ENCODE measurements around the gene TBC1D5.

- no peak for TF ChIP-seq POLR2AphosphoS5 (IDR thresholded peaks at IDR 0.05; ENCODE audit: borderline replicate concordance, low read depth, low read length)
- TF ChIP-seq EZH2 (IDR thresholded peaks at IDR 0.05): no peak
Measured at GRCh38 chr3:17149076-17149475, 593.4 kb downstream of the TBC1D5 start.
